HCT116 (cell line): ENCODE results near the gene FMN1. TPM values are rescaled to one million over a fixed set of nuclear protein-coding genes. Genes with fewer than 3 reads are reported as not detected.

Experiments
- ATAC-seq: fragments of 200-7000 bp; cut with Tn5 transposase; 2 replicates; pipeline ENCODE4 v1.9.1; 2020; ENCODE audit warnings: mild to moderate bottlenecking, moderate library complexity
- BruUV-seq: library from RNA; stranded (reverse); fragments of 400-500 nt; replicated peaks from 2 replicates; lab custom pipeline; 2021; lab: Mats Ljungman, UMichigan
- CTCF ChIA-PET: fragments of 300-600 bp; sonication (Branson Sonifier 250); formaldehyde crosslinking; loops from one replicate; lab custom pipeline; 2021; ENCODE audit warnings: antibody characterized with exemption; lab: Charles Lee
- POLR2A ChIA-PET: fragments of 300-600, 350-600 bp; sonication (Branson Sonifier 250); formaldehyde crosslinking; loops from one replicate; lab custom pipeline; 2021; ENCODE audit warnings: antibody characterized with exemption; lab: Charles Lee
- RAD21 ChIA-PET, 2 experiments: fragments of 300-600 bp; sonication (Branson Sonifier 250); formaldehyde crosslinking; loops; one replicate each; lab custom pipeline; 2023; ENCODE audit warnings: low total read pairs in 2 of 2; ENCODE audit not compliant: uncharacterized antibody in 2 of 2, unreplicated experiment in 2 of 2, low non-redundant PET in 1 of 2; lab: Charles Lee
- DNase-seq: peaks from one replicate; pipeline ENCODE4 v3.0.0-alpha.2; 2010; ENCODE audit warnings: low read depth, low spot score
- H2AFZ ChIP-seq: fragments of 200-600 bp; shearing (Covaris generic), sonication (generic); 2 replicates; pipeline ENCODE4 v1.6.1; 2017; ENCODE audit warnings: low read depth, mixed run types, mixed read lengths, antibody characterized with exemption, low read length; ENCODE audit not compliant: poor library complexity, severe bottlenecking
- H3K27ac ChIP-seq: 2 replicates; pipeline ENCODE4 v1.5.1; 2012; ENCODE audit warnings: low read depth, low read length
- H3K27me3 ChIP-seq: fragments of 200-600 bp; sonication (generic); 2 replicates; pipeline ENCODE4 v1.6.1; 2016; ENCODE audit warnings: mixed run types, low read length, mixed read lengths; ENCODE audit not compliant: insufficient read depth
- H3K36me3 ChIP-seq, 2 experiments: fragments of 200-500 bp in 1 of 2; fragments of 200-600 bp in 1 of 2; sonication (Bioruptor generic) in 1 of 2; sonication (generic) in 1 of 2; 2 replicates each; pipeline versions ENCODE4 v1.5.1 to v1.6.1; 2014 to 2016; ENCODE audit warnings: low read length in 2 of 2, inconsistent platforms in 1 of 2, mixed read lengths in 1 of 2, mixed run types in 1 of 2; ENCODE audit not compliant: insufficient read depth in 2 of 2, control insufficient read depth in 1 of 2
- H3K4me1 ChIP-seq, 2 experiments: fragments of 200-600 bp in 1 of 2; sonication (generic) in 1 of 2; 2 replicates each; pipeline versions ENCODE4 v1.5.1 to v1.6.1; 2012 to 2017; ENCODE audit warnings: low read length in 2 of 2, inconsistent platforms in 1 of 2, mild to moderate bottlenecking in 1 of 2, mixed read lengths in 1 of 2, mixed run types in 1 of 2, moderate library complexity in 1 of 2; ENCODE audit not compliant: insufficient read depth in 2 of 2, control insufficient read depth in 1 of 2
- H3K4me2 ChIP-seq: fragments of 200-600 bp; sonication (generic); 2 replicates; pipeline ENCODE4 v1.6.1; 2017; ENCODE audit warnings: mixed run types, low read length, mixed read lengths
- H3K4me3 ChIP-seq, 2 experiments: fragments of 200-600 bp in 1 of 2; sonication (generic) in 1 of 2; replicated peaks in 1 of 2; 2 replicates each; pipeline ENCODE4 v1.5.1; 2011 to 2016; ENCODE audit warnings: low read length in 2 of 2, control low read depth in 1 of 2, low read depth in 1 of 2, mild to moderate bottlenecking in 1 of 2, mixed read lengths in 1 of 2, mixed run types in 1 of 2
- H3K79me2 ChIP-seq: fragments of 200-600 bp; sonication (generic); 2 replicates; pipeline ENCODE4 v1.6.1; 2017; ENCODE audit warnings: mild to moderate bottlenecking, mixed run types, low read length, moderate library complexity, mixed read lengths; ENCODE audit not compliant: insufficient read depth
- H3K9ac ChIP-seq: fragments of 200-600 bp; sonication (generic); 2 replicates; pipeline ENCODE4 v1.6.1; 2016; ENCODE audit warnings: low read length, mixed read lengths
- H3K9me2 ChIP-seq: fragments of 200-600 bp; sonication (generic), shearing (Covaris generic); 2 replicates; pipeline ENCODE4 v1.6.1; 2017; ENCODE audit warnings: mixed run types, mild to moderate bottlenecking, moderate library complexity; ENCODE audit not compliant: insufficient read depth
- H3K9me3 ChIP-seq, 2 experiments: fragments of 200-500 bp in 1 of 2; fragments of 200-600 bp in 1 of 2; sonication (Bioruptor generic) in 1 of 2; sonication (generic) in 1 of 2; 2 replicates each; pipeline ENCODE4 v1.6.1; 2014 to 2017; ENCODE audit warnings: low read length in 2 of 2, mixed read lengths in 2 of 2, inconsistent platforms in 1 of 2, low read depth in 1 of 2, mild to moderate bottlenecking in 1 of 2, mixed run types in 1 of 2, moderate library complexity in 1 of 2; ENCODE audit not compliant: control insufficient read depth in 1 of 2, insufficient read depth in 1 of 2
- H4K20me1 ChIP-seq: fragments of 200-600 bp; sonication (generic), shearing (Covaris generic); 2 replicates; pipeline ENCODE4 v1.6.1; 2017; ENCODE audit warnings: mixed run types, mild to moderate bottlenecking, moderate library complexity; ENCODE audit not compliant: insufficient read depth
- ATF3 ChIP-seq: IDR thresholded peaks from 2 replicates; pipeline ENCODE4 v1.6.1; 2012
- CEBPB ChIP-seq: IDR thresholded peaks from 2 replicates; pipeline ENCODE4 v1.6.1; 2012; ENCODE audit warnings: low read depth
- CTCF ChIP-seq, 3 experiments: fragments of 200-600 bp in 1 of 3; sonication (generic) in 1 of 3; IDR thresholded peaks in 2 of 3; conservative IDR thresholded peaks in 1 of 3; 2 replicates each; pipeline ENCODE4 v1.5.1; 2012 to 2017; ENCODE audit warnings: low read depth in 2 of 3, low read length in 2 of 3, antibody characterized with exemption in 1 of 3, borderline replicate concordance in 1 of 3, control low read depth in 1 of 3, mild to moderate bottlenecking in 1 of 3, mixed read lengths in 1 of 3, mixed run types in 1 of 3, moderate library complexity in 1 of 3; ENCODE audit not compliant: insufficient read depth in 1 of 3
- ELF1 ChIP-seq: IDR thresholded peaks from 2 replicates; pipeline ENCODE4 v1.6.1; 2012; ENCODE audit warnings: low read depth, borderline replicate concordance
- MAX ChIP-seq: IDR thresholded peaks from 2 replicates; pipeline ENCODE4 v1.6.1; 2012
- POLR2A ChIP-seq: IDR thresholded peaks from 2 replicates; pipeline ENCODE4 v1.7.0; 2011; ENCODE audit warnings: borderline replicate concordance; ENCODE audit not compliant: insufficient read depth, insufficient read length; ENCODE audit errors: extremely low read depth
- POLR2AphosphoS5 ChIP-seq: IDR thresholded peaks from 2 replicates; pipeline ENCODE4 v1.6.1; 2011; ENCODE audit warnings: mild to moderate bottlenecking, low read depth, low read length, moderate library complexity
- RAD21 ChIP-seq: IDR thresholded peaks from 2 replicates; pipeline ENCODE4 v1.6.1; 2012; ENCODE audit warnings: low read depth, mild to moderate bottlenecking
- REST ChIP-seq: IDR thresholded peaks from 2 replicates; pipeline ENCODE4 v1.6.1; 2012; ENCODE audit warnings: low read depth
- SIN3A ChIP-seq: IDR thresholded peaks from 2 replicates; pipeline ENCODE4 v1.6.1; 2012; ENCODE audit warnings: low read depth
- SP1 ChIP-seq: IDR thresholded peaks from 2 replicates; pipeline ENCODE4 v1.6.1; 2012; ENCODE audit warnings: low read depth
- YY1 ChIP-seq: IDR thresholded peaks from 2 replicates; pipeline ENCODE4 v1.6.1; 2011; ENCODE audit warnings: low read length, low read depth, moderate library complexity, mild to moderate bottlenecking; ENCODE audit not compliant: insufficient replicate concordance; ENCODE audit errors: extremely low read depth
- ZBTB33 ChIP-seq: IDR thresholded peaks from 2 replicates; pipeline ENCODE4 v1.6.1; 2011; ENCODE audit warnings: mild to moderate bottlenecking, low read length, moderate library complexity; ENCODE audit not compliant: insufficient replicate concordance; ENCODE audit errors: extremely low read depth
- intact Hi-C: fragments of 100-400 bp; cut with micrococcal nuclease; formaldehyde crosslinking; loops from 2 replicates; pipeline ENCODE4 v1.10.0; 2022
- total RNA-seq: library from RNA; stranded (reverse); gene quantifications from one replicate; pipeline ENCODE4 v1.2.1, GENCODE V29; 2021; ENCODE audit not compliant: unreplicated experiment

Gene FMN1
- total RNA-seq, 1 experiment from 2014 or later, result 0.39 TPM

- no peaks in the 10 kb centered on the region for H3K79me2 ChIP-seq
- POLR2A ChIA-PET, result no interaction called here
These were observed 204.4 kb downstream of the FMN1 start for GRCh38 chr15:32990071-32990470.

More at GRCh38 chr15:32990071-32990470, 204.4 kb downstream of the FMN1 start:
- no peaks in the 10 kb centered on the region for H3K27me3 ChIP-seq
- RAD21 ChIA-PET, result no interaction called here
- H3K4me3 ChIP-seq, result no peak overlapping the region
- H4K20me1 ChIP-seq, result no peaks in the 10 kb centered on the region
- H3K4me1 ChIP-seq, result no peaks in the 10 kb centered on the region
- H3K36me3 ChIP-seq, result no peaks in the 10 kb centered on the region
- H3K9ac ChIP-seq, result no peak overlapping the region
- no peak for DNase-seq
- BruUV-seq, result no TSS peak
- H3K9me2 ChIP-seq, result no peaks in the 10 kb centered on the region
- H2AFZ ChIP-seq, result no peak overlapping the region
- no peaks in the 10 kb centered on the region for H3K9me3 ChIP-seq
- H3K4me2 ChIP-seq, result no peak overlapping the region
- no peak overlapping the region for H3K27ac ChIP-seq
- intact Hi-C loops, result no loop called here
- TF ChIP-seq POLR2AphosphoS5, result no peak
- TF ChIP-seq ELF1, result no peak
- TF ChIP-seq REST, result no peak
- TF ChIP-seq MAX, result no peak
- TF ChIP-seq RAD21, result no peak
- no peak for TF ChIP-seq CTCF (IDR thresholded peaks at IDR 0.05 in 2 of 3, conservative IDR thresholded peaks at IDR 0.05 in 1 of 3; ENCODE audit: borderline replicate concordance in 1 of 3, insufficient read depth in 1 of 3, low read depth in 2 of 3, low read length in 2 of 3)
- no peak for TF ChIP-seq CEBPB
- no peak for TF ChIP-seq SIN3A
- TF ChIP-seq YY1, result no peak
- no peak for TF ChIP-seq ATF3
- no peak for TF ChIP-seq SP1
- no peak for TF ChIP-seq POLR2A
- TF ChIP-seq ZBTB33, result no peak
- TF ChIP-seq, all 23 proteins: peak for 0
- no peak for ATAC-seq
- CTCF ChIA-PET, result interaction anchor here (0.5 kb wide), 1 partner anchor 10 kb away, joined by 4 read pairs; no protein-coding TSS in a partner anchor
